Measurements from ENCODE around the gene HIPK1.

Gene HIPK1

DNA sequence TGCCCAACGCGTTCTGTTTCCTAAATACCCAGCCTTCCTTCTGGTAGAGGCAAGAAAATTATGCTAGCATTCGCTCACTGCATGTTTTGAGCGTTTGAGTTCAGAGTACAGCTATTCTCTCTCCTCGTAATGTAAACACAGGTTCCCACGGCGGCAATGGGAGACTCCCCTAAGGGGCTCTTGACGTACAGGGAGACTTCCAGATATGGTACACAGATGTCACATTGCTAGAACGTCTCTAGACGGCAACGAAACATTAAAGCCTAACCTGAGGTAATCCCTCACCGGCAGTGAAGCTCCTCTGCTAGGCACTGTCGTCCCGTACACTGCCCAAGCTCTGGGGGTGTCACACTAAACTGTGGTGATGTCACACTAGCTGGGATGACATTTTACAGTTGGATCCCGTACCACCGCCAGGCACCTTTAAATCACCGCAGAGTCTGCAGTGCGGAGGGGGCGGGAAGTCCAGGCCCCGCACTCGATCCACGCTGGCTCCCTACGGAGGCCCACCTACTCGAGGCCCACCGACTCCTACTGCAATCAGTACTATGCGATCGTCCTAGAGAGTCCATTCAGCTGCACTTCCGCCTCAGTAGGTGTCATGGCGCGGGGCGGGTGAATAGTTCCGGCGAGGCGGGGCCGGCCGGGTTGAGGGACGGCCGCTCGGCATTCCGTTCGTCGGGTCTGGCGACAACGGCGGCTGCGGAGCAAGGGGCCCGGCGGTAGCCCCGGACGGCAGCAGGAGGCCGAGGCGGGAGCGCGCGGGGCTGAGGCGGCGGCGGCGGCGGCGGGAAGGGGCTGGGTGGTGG lies at the start of gene HIPK1:
Gene HIPK1 (plus strand): TSS at position 384 of the 809 bp plus-strand sequence.
- peak; percentile 90 for DNase-seq

DNA sequence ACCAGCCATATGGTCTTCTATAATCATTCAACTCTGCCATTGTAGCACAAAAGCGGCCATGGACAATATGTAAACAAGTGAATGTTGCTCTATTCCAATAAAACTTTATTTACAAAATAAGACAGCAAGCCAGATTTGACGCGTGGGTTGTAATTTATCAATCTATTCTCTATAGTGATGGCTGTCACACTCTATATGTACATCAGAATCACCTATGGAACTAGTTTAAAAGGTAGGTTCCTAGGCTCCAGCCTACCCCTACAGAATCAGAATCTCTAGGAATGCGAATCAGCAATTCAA lies 49.4 kb upstream of the HIPK1 start:
- DNase-seq: no peak

DNA sequence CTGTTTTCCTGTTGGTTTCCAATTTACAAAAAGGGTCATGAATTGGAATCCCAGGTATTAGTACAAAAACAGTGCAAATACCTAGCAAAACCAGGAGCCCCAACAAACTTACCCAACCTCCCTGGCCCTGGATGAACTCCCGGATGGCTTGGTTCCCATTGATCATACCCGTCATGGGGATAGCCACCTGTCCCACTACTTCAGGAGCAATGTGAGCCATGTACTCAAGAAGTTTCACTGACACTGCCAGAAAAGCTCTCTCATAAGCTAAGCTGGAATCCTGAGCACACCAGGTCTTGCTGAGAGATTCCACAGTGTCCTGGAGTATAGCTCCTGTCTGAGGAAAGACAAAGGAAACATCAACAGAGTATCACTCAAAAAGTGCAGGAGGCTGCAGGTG lies 47.5 kb upstream of the HIPK1 start:
- DNase-seq: no peak

DNA sequence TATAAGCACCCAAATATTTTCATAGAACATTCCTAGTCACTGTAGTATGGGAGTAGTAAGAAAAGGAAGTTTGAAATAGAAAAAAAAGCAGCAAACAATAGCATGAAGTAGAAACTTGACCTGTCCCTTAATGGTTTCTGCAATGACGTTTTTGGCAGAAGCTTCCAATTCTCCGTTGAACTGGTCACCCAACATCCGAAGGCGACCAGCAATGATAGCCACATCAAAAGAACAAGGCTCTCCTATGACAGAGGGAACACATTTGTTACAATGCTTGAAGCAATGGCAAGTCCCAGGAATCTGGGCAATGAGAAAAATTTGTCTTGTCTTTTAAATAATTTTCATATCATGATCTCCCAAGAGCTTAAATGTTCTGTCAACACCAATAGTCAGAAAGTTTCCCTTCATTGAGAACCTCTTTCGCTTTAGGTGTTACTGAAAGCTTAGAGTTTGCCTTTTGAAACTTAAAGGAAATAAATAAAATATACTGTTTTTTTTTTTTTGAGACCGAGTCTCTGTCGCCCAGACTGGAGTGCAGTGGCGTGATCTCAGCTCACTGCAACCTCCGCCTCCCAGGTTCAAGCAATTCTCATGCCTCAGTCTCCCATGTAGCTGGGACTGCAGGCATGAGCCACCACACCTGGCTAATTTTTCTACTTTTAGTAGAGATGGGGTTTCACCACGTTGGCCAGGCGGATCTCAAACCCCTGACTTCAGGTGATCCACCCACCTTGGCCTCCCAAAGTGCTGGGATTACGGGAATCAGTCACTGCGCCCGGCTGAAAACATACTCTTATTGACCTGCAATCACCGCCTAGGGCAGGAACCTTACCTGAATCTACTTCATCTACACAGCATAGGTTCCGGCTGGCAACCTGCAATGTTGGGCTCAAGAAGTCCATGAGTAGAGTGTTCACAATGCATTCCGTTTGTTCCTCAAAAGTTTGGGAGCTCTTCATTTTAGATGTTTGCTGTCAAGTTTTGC lies 42.4 kb upstream of the HIPK1 start:
- no peak for DNase-seq

DNA sequence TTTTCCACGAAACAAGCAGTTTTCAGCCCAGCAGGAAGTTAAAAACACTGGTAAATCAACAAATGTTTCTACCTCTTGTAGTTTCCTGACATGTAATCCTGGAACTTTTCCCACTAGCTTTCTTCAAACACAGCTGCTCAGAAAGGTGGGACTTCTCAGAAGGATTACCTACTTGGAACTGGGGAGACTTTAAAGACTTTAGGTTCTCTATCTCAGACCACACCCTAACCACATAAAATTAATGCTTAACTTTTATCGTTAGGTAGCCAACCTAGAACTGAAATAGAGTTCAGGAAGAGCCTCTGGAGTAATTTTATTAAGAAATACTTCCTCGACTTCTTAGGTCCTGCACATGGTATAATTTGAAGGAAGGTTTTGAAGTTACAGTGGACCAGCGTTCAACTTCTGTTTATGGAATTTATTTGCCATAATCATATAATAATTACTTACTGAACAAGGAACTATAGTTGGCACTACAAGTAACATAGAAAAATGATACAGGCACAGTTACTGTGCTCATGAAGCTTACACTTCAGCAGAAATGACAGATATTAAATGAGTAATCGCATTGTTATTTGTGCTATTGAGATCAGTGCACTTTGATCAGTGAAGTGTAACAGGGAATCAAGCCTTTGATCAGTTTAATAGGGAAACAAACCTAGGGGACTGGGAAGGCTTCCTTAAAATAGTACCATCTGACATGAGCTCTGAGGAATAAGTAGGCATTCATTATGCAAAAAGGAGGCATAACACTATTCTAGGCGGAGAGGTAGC lies 41.5 kb upstream of the HIPK1 start, which contains the start of gene BCL2L15:
Gene BCL2L15 (minus strand): TSS at position 180 of the 774 bp plus-strand sequence. CDS start 206 bp downstream, outside the sequence.
- no peak for DNase-seq

DNA sequence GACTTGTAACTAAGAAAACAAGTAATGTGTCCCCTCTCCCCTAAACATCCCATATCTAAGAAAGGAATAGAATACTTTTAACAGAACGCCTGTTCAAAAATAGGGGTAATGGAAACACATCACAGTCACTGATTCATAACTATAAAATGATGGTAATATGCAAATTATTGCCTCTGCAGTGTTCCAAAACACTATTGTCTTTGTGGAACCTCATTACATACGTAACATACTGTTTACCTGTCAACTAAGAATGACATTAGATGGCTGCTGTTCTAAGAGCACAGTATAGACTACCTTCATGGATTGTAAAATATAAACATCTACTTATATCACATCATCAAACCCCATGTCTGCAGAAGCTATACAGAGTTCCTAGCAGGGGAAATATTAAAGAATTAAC lies 38.3 kb upstream of the HIPK1 start:
- DNase-seq: no peak

DNA sequence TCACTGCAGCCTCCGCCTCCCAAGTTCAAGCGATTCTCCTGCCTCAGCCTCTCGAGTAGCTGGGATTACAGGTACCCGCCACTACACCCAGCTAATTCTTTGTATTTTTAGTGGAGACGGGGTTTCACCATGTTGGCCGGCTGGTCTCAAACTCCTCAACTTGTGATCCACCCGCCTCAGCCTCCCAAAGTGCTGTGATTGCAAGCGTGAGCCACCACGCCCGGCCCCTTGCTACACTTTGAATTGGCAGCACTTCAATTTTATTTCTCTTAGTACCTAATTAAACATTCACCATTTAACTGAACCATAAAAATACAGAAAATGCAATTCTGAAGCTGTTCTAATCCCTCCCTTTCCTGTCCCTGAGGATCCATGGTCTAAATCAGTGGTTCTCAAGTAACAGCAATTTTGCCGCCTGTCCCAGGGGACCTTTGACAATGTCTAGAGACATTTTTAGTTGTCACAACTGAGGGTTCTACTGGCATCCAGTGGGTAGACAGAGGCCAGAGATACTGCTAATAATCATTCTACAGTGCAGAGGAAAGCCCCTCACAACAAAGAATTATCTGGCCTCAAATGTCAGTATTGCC lies 37.4 kb upstream of the HIPK1 start:
- no peak for DNase-seq

DNA sequence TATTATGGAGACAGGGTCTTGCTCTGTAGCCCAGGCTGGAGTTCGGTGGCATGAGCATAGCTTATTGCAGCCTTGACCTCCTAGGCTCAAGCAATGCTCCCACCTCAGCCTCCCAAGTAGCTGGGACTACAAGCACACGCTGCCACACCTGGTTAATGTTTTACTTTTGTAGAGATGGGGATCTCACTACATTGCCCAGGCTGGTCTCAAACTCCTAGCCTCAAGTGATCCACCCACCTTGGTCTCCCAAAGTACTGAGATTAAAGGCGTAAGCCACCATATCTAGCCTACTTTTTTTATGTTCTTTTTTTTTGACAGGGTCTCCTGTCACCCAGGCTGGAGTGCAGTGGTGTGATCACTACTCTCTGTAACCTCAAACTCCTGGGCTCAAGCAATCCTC lies 35.9 kb upstream of the HIPK1 start:
- no peak for DNase-seq

DNA sequence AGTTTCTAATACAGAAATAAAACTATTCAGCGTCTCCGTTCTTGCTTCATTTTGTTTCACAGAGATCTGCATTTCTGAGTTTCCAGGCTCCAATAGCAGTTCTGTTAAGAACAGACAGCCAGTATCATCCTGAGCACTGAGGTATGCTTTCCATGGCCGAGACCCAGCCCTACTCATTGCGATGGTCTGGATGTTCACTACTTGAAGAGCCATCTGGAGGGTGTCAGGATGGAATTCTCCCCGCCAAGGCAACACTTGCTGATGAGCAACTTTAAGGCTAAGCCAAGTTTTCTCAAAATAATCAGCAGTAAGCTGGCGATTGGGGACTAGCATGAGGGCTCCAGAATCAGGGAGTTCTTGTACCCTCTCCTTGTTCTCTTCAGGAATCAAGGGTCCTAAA lies 34.0 kb upstream of the HIPK1 start:
- no peak for DNase-seq

DNA sequence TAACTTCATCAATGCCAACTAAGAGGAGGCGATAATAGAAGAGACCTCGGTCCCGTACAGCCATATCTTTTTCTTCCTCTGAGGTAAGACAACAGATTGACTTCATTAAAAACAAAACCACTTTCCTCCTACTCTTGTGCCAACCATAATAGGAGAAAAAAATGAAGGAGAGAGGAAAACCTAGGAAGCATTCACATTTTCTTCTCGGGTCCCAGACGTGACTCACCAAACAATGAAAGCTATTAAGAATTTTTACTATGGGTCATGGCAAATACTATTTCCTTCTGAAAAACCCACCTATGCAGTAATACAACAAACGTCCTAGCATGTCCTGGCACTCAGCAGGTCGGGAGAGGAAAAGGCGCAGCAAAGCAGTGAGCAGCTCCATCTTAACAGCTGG lies 33.2 kb upstream of the HIPK1 start:
- DNase-seq: no peak

DNA sequence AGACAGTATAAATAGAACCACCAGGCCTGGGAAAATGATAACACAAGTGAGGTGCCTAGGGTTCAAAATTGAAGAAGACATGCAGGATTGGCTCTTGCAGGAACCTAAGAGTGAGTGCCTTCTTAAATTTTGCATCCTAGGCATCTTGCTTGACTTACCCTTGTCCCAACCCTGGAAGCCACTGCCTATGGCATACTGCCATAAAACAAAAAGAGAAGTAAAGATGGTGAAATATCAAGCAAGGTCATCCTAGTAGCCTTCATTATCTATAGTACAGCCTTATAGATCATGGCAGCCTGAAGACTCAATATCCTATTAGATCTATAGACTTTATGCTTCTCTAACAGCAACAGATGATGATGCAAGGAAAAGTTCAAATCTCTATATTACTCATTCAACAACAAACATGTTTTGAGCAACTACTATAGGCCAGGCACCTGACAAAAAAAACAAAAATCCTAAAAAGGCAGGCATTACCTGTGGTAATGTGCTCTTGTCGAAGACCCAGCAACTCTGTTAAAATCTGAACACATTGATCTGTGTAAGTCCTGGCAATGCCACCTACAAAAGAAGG lies 30.8 kb upstream of the HIPK1 start:
- no peak for DNase-seq

DNA sequence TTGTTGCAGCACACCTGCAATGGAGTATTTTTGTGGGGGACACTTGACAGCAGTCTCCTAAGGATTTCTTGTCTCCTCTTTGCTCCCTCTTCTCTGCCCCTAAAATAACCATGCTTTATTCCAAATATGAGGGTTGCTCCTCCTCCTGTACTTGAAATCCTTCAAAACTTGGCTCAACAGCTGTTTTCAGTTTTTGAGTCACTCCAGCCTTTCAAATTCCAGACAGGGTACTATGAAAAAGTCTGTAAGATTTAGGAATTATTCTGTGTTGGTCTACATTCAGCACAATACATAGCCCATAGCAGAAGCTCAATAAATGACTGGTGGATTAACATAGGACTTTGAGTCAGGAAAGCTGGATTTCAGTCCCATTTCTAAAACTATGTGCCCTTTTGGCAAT lies 30.0 kb upstream of the HIPK1 start:
- no peak for DNase-seq

DNA sequence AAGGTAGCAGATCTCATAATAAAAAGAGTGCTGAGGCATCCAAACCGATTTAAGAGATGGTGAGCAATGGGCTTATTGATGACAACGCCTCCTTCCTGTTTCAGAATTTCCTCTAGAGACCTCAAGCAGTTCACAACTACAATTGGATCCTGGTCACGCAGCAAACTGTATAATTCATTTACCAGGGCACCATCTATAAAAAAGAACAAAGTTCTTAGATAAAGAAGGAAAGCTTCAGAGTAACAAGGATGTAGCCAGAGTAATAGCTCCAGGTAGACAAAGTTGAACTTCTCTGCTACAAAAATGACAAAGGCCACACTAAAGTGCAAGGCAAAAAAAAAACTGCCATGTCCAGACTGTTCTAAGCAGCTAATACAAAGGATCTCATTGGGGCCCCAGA lies 27.9 kb upstream of the HIPK1 start:
- DNase-seq: no peak

DNA sequence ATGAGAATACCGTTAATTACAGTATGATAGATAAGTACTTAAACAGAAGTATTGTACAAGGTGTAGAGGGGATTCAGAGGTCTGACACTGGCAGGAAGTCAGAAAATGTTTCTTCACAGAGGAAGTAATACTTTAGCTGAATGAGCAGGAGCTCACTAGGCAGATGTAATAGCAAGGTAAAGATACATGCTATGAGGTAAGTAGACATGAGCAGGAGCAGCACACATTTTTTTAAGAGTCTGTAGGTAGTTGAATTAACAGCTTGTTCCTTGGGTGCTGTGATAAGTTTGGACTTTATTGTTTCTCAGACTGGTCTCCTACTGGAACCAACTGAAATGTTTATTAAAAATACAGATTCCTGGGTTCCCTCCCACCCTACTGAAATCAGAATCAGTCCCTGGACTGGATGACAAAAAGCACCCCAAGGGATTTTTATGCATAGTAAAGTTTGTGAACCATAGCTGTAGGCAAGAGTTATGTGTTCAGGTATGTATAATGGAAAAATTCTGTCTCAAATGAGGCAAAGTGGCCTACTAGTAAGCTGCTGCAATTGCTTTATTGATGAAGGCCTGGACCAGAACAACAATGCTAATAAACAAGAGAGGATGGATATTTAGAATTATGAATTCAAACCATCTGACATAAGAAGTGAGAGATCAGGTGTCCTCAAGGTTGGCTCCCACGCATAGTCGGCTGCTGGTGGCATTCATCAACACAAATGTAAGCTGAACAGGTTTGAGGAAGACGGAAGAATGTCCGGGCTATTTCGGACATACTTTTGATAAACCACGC lies 25.4 kb upstream of the HIPK1 start:
- DNase-seq: no peak

DNA sequence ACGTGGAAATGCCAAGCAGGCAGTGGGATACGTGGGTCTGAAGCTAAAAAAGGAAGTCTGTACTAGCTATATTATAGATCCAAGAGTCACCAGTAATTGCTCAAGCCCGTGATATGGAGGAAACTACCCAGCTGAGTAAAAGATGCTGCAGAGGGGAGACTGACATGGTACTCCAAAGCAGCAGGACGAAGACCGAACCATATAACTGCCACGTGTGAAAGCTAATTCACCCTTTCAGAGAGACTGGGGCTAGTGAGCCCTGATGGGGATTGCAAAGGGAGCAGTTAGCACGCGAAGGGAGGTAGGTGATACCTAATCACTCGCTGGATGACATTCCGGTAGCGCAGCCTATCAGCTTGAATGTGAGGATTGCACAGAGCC lies 24.8 kb upstream of the HIPK1 start:
- DNase-seq: no peak

DNA sequence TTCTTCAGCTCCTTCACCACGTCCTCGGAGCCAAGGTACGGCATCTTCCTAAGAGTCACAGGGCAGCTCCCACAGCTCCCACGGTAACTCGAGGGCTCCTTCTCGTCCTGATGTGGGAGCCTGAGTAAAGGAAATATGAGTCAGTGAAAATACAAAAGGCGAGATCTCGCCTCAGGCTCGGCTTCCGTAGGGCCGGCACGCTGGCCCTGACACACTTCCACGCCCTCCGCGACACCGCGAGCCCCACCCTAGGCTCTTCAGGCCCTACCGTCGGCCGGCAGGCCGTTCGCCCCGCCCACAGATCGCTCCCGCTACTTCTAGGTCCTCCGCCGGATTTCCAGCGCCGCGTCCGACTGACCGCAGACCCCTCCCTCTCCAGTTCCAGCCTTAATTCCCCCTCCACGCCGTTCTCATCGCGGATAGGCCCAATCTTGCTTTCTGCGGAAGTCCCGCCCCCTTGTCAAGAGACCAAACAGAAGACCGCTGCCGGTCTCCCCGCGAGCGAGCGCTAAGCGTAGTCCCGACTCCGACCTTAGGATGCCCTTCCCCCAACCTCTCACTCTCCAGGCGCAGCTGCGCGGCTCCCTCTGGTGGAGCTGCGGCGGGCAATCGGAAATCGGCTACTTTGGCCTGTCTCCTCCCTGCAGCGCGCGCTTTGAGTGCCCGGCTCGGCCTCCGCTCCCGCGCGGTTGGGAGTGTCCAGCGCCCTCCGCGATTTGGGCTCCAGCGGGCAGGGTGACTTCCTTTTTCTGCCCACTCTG lies 24.3 kb upstream of the HIPK1 start, which contains the start of the genes AP4B1 and DCLRE1B:
Gene AP4B1 (minus strand): TSS at position 126 of the 761 bp plus-strand sequence. CDS start 82 bp downstream, at position 44.
Gene DCLRE1B (plus strand): TSS at position 653 of the 761 bp plus-strand sequence. CDS start 261 bp downstream, outside the sequence.
- peak; percentile 99 for DNase-seq

DNA sequence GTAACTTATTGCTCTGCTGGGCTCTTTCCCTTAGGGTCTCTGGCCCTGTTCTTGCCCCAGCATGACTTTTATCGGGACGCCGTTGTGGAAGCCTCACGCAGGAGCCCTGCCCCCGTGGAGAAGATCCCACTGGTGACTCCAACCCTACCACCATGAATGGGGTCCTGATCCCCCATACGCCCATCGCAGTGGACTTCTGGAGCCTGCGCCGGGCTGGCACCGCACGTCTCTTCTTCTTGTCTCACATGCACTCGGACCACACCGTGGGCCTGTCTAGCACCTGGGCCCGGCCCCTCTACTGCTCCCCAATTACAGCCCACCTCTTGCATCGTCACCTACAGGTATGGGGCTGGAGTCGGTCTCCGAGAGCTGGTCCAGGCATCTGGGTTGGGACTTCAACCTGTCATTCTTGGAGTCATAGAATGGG lies 23.7 kb upstream of the HIPK1 start:
- DNase-seq: no peak

DNA sequence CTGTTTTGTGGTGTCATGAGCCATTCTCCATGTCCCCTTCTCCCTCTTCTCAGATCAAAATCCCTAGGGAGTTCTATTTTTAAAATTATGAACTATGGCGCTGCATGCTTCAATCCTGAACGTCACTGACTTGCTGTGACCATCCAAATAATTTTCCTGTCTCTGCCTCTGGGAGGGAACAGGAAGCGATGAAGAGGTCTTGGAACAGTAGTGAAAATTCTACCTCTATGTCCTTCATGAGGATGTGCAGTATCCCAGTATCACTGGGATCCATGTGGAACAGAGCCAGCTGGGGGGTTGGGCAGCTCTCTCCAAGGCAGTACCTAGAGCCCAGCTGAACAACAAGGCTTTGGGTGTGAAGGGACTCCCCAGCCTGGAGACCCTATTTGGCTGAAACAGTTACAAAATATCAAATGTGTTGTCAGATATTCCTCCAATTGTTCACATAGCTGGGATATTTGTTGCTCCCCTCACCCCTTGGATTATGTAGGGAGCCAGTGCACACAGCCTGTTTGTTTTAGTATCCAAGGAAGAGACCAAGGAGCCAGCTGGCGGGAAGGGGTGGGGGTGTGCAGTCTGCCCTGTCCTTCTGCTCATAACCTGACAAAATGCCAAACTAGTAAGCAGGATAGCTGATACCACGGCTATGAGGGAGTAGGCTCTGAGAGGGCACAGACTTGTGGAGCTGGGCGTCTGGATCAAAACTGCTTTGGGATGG lies 16.4 kb upstream of the HIPK1 start:
- no peak for DNase-seq

DNA sequence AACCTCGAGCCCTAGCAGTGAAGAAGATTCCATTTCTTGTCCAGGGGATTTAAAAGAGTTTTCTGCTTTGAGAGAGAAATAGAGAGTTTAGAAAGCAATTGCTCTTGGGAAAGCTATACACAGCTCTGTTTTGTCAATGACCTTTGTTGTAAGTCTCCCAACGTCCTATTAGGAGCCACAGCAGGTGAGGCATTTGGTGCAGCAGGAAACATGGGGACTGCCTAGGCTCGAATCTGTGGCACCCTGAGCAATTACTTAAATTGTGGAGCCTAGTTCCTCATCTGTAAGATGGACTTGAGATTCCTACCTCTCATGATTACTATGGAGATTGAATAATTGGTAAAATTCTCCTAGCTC lies 15.8 kb upstream of the HIPK1 start:
- DNase-seq: no peak

Data from NCI-H1092 (cell line).